HCT116 (cell line): ENCODE results near the gene CASKIN2.

Experiments used
- CTCF ChIP-seq, 3 experiments: fragments of 200-600 bp in 1 of 3; sonication (generic) in 1 of 3; IDR thresholded peaks in 2 of 3; conservative IDR thresholded peaks in 1 of 3; 2 replicates each; pipeline ENCODE4 v1.5.1; 2012 to 2017; ENCODE audit warnings: low read depth in 2 of 3, low read length in 2 of 3, antibody characterized with exemption in 1 of 3, borderline replicate concordance in 1 of 3, control low read depth in 1 of 3, mild to moderate bottlenecking in 1 of 3, mixed read lengths in 1 of 3, mixed run types in 1 of 3, moderate library complexity in 1 of 3; ENCODE audit not compliant: insufficient read depth in 1 of 3
- EZH2 ChIP-seq: fragments of 200-600 bp; sonication (generic); IDR thresholded peaks from 2 replicates; pipeline ENCODE4 v1.6.1; 2017; ENCODE audit warnings: antibody characterized with exemption, mixed run types
- EZH2phosphoT487 ChIP-seq: fragments of 200-600 bp; IDR thresholded peaks from 2 replicates; pipeline ENCODE4 v1.6.1; 2018; ENCODE audit warnings: antibody characterized with exemption, borderline replicate concordance
- RAD21 ChIP-seq: IDR thresholded peaks from 2 replicates; pipeline ENCODE4 v1.6.1; 2012; ENCODE audit warnings: low read depth, mild to moderate bottlenecking
- SIN3A ChIP-seq: IDR thresholded peaks from 2 replicates; pipeline ENCODE4 v1.6.1; 2012; ENCODE audit warnings: low read depth
- SRF ChIP-seq: IDR thresholded peaks from 2 replicates; pipeline ENCODE4 v1.6.1; 2012; ENCODE audit warnings: low read depth
- YY1 ChIP-seq: IDR thresholded peaks from 2 replicates; pipeline ENCODE4 v1.6.1; 2011; ENCODE audit warnings: low read length, low read depth, moderate library complexity, mild to moderate bottlenecking; ENCODE audit not compliant: insufficient replicate concordance; ENCODE audit errors: extremely low read depth

GRCh38 chr17:75517297-75517865, 2.0 kb upstream of the CASKIN2 start:
- TF ChIP-seq EZH2 (no peak), CTCF (IDR thresholded peaks at IDR 0.05 in 2 of 3, conservative IDR thresholded peaks at IDR 0.05 in 1 of 3; ENCODE audit: borderline replicate concordance in 1 of 3, insufficient read depth in 1 of 3, low read depth in 2 of 3, low read length in 2 of 3) (peak; percentile 16 to 60 (median 58); a peak in 4 of 6 replicates), EZH2phosphoT487 (no peak), SRF (no peak), YY1 (no peak), RAD21 (peak; percentile 21; the same call in 1 of the 2 replicates), SIN3A (peak; percentile 44; the same call in 1 of the 2 replicates)
